OCI-LY3 (cell line): ENCODE results near the gene PCBP3.

ENCODE experiments used
- H2AFZ ChIP-seq: fragments of 200-600, 300-600 bp; shearing (Covaris generic); 2 replicates; pipeline ENCODE4 v1.6.0; 2014; ENCODE audit warnings: antibody characterized with exemption, low read depth, low read length
- H3K27ac ChIP-seq: fragments of 200-600, 300-600 bp; sonication (generic); 2 replicates; pipeline ENCODE4 v1.5.1; 2014; ENCODE audit warnings: mild to moderate bottlenecking, low read length, moderate library complexity, mixed read lengths
- H3K27me3 ChIP-seq: fragments of 200-600, 300-600 bp; sonication (generic); 2 replicates; pipeline ENCODE4 v1.6.1; 2014; ENCODE audit warnings: low read depth, low read length, mixed read lengths
- H3K36me3 ChIP-seq: fragments of 200-600, 300-600 bp; sonication (generic); replicated peaks from 2 replicates; pipeline ENCODE3; 2014; ENCODE audit warnings: low read depth, low read length, mixed read lengths
- H3K4me1 ChIP-seq: fragments of 300-600, 200-600 bp; sonication (generic); 2 replicates; pipeline ENCODE4 v1.6.1; 2014; ENCODE audit warnings: low read length, mixed read lengths
- H3K4me2 ChIP-seq: fragments of 200-600, 300-600 bp; sonication (generic); 2 replicates; pipeline ENCODE4 v1.6.1; 2014; ENCODE audit warnings: low read length, mixed read lengths
- H3K4me3 ChIP-seq: fragments of 300-600, 200-600 bp; sonication (generic); 2 replicates; pipeline ENCODE4 v1.5.1; 2014; ENCODE audit warnings: antibody characterized with exemption, mild to moderate bottlenecking, low read length, moderate library complexity
- H3K79me2 ChIP-seq: fragments of 300-600, 200-600 bp; shearing (Covaris generic); 2 replicates; pipeline ENCODE4 v1.6.1; 2014; ENCODE audit warnings: mild to moderate bottlenecking, low read length, mixed read lengths
- H3K9ac ChIP-seq: fragments of 300-600, 200-600 bp; shearing (Covaris generic); 2 replicates; pipeline ENCODE4 v1.6.0; 2014; ENCODE audit warnings: mild to moderate bottlenecking, low read length, moderate library complexity
- H3K9me3 ChIP-seq: fragments of 200-600, 300-600 bp; shearing (Covaris generic); 2 replicates; pipeline ENCODE4 v1.6.1; 2014; ENCODE audit warnings: low read length, mixed read lengths; ENCODE audit not compliant: insufficient read depth
- H4K20me1 ChIP-seq: fragments of 200-600, 300-600 bp; sonication (generic); 2 replicates; pipeline ENCODE4 v1.6.1; 2016; ENCODE audit warnings: low read length, mixed read lengths; ENCODE audit not compliant: insufficient read depth
- CTCF ChIP-seq: fragments of 200-600, 300-600 bp; sonication (generic); IDR thresholded peaks from 2 replicates; pipeline ENCODE4 v1.5.1; 2014; ENCODE audit warnings: antibody characterized with exemption, low read length, low read depth
- EZH2phosphoT487 ChIP-seq: fragments of 200-600 bp; shearing (Covaris generic); IDR thresholded peaks from 2 replicates; pipeline ENCODE4 v1.6.1; 2018; ENCODE audit warnings: antibody characterized with exemption, mixed run types, low read depth

The PCBP3 gene

GRCh38 chr21:45823100-45823681 lies 179.7 kb downstream of the PCBP3 start:
- Histone ChIP-seq H3K27me3 (peaks cover 19% of the 10 kb centered on the region; the same call in 1 of the 2 replicates), H3K36me3 (no peaks in the 10 kb centered on the region), H3K27ac (no peak overlapping the region), H3K79me2 (no peaks in the 10 kb centered on the region), H3K9me3 (no peaks in the 10 kb centered on the region), H4K20me1 (no peaks in the 10 kb centered on the region), H3K9ac (no peak overlapping the region), H3K4me1 (peaks cover 46% of the 10 kb centered on the region), H2AFZ (no peak overlapping the region), H3K4me3 (no peak overlapping the region), H3K4me2 (no peak overlapping the region)
- TF ChIP-seq CTCF (no peak), EZH2phosphoT487 (no peak)

- H3K9me3 ChIP-seq = no peaks in the 10 kb centered on the region
- no peaks in the 10 kb centered on the region for H3K36me3 ChIP-seq
- H3K4me3 ChIP-seq = no peak overlapping the region
- peaks cover 31% of the 10 kb centered on the region for H3K4me1 ChIP-seq
- peaks cover 14% of the 10 kb centered on the region; the same call in 1 of the 2 replicates for H3K27me3 ChIP-seq
- no peaks in the 10 kb centered on the region for H4K20me1 ChIP-seq
- TF ChIP-seq CTCF = no peak
- no peak for TF ChIP-seq EZH2phosphoT487
- no peak overlapping the region for H3K27ac ChIP-seq
- no peak overlapping the region for H3K4me2 ChIP-seq
- no peaks in the 10 kb centered on the region for H3K79me2 ChIP-seq
- H3K9ac ChIP-seq = no peak overlapping the region
- H2AFZ ChIP-seq = no peak overlapping the region
Measured at GRCh38 chr21:45824546-45825215, 181.2 kb downstream of the PCBP3 start.

- H3K9me3 ChIP-seq = no peaks in the 10 kb centered on the region
- no peak overlapping the region for H3K27ac ChIP-seq
- no peak overlapping the region for H3K4me3 ChIP-seq
- no peak overlapping the region for H3K4me2 ChIP-seq
- peaks cover 14% of the 10 kb centered on the region; the same call in 1 of the 2 replicates for H3K27me3 ChIP-seq
- H4K20me1 ChIP-seq = no peaks in the 10 kb centered on the region
- no peaks in the 10 kb centered on the region for H3K79me2 ChIP-seq
- no peak overlapping the region for H2AFZ ChIP-seq
- H3K4me1 ChIP-seq = peaks cover 26% of the 10 kb centered on the region
- H3K36me3 ChIP-seq = no peaks in the 10 kb centered on the region
- H3K9ac ChIP-seq = no peak overlapping the region
- TF ChIP-seq EZH2phosphoT487 (no peak), CTCF (no peak)
Measured at GRCh38 chr21:45825219-45825618, 181.7 kb downstream of the PCBP3 start.

- Histone ChIP-seq H3K9me3 (no peaks in the 10 kb centered on the region), H3K4me2 (peak overlapping the region; percentile 17; the same call in 1 of the 2 replicates), H3K4me3 (no peak overlapping the region), H3K79me2 (no peaks in the 10 kb centered on the region), H3K27me3 (peaks cover 10% of the 10 kb centered on the region; the same call in 1 of the 2 replicates), H2AFZ (no peak overlapping the region), H3K4me1 (peaks cover 11% of the 10 kb centered on the region), H3K9ac (no peak overlapping the region), H3K27ac (no peak overlapping the region), H3K36me3 (no peaks in the 10 kb centered on the region), H4K20me1 (no peaks in the 10 kb centered on the region)
- TF ChIP-seq EZH2phosphoT487 (no peak), CTCF (no peak)
Measured at GRCh38 chr21:45826676-45827301, 183.3 kb downstream of the PCBP3 start.
